ENCODE data around the gene ADGRL3. TPM values are rescaled to one million over a fixed set of nuclear protein-coding genes. Genes with fewer than 3 reads are reported as not detected.

The ADGRL3 gene
- total RNA-seq, 1 donor from 2014 or later, result 31.3 TPM

- FAIRE-seq, result no peak
Observed at GRCh38 chr4:61657016-61657415, 456.9 kb downstream of the ADGRL3 start.

GRCh38 chr4:61661960-61662359, 461.8 kb downstream of the ADGRL3 start:
- Histone ChIP-seq H3K36me3 (ENCODE audit: insufficient read depth, low read length) (no peaks in the 10 kb centered on the region), H3K4me3 (ENCODE audit: insufficient read depth, low read depth, low read length) (no peak overlapping the region), H3K27ac (ENCODE audit: low read depth, low read length) (no peak overlapping the region), H4K20me1 (ENCODE audit: insufficient read depth, low read length) (no peaks in the 10 kb centered on the region), H2AFZ (ENCODE audit: low read depth, low read length) (no peak overlapping the region), H3K27me3 (ENCODE audit: insufficient read depth, low read length) (no peaks in the 10 kb centered on the region), H3K9ac (ENCODE audit: low read length) (no peak overlapping the region), H3K9me3 (ENCODE audit: insufficient read depth, low read depth, low read length) (peaks cover 4% of the 10 kb centered on the region), H3K4me1 (ENCODE audit: insufficient read depth, low read length) (no peaks in the 10 kb centered on the region), H3K4me2 (ENCODE audit: low read length) (no peak overlapping the region), H3K79me2 (ENCODE audit: insufficient read depth, low read length) (no peaks in the 10 kb centered on the region)
- H3K4me3 Mint-ChIP-seq (ENCODE audit: unreplicated experiment), result no peak overlapping the region
- no peak for TF ChIP-seq CTCF (IDR thresholded peaks at IDR 0.05; ENCODE audit: insufficient read depth, low read depth, low read length)
- no peak for TF ChIP-seq EZH2 (IDR thresholded peaks at IDR 0.05; ENCODE audit: insufficient read depth, low read length)
- no peaks in the 10 kb centered on the region for H3K9me3 Mint-ChIP-seq (ENCODE audit: unreplicated experiment)
- no peaks in the 10 kb centered on the region for H3K27me3 Mint-ChIP-seq (ENCODE audit: low read depth, unreplicated experiment)
- no peak overlapping the region for H3K27ac Mint-ChIP-seq (ENCODE audit: unreplicated experiment)
- FAIRE-seq (no peak), DNase-seq (ENCODE audit: low read depth) (no peak)
- H3K36me3 Mint-ChIP-seq (ENCODE audit: low read depth, unreplicated experiment), result no peaks in the 10 kb centered on the region
- H3K4me1 Mint-ChIP-seq (ENCODE audit: low read depth, unreplicated experiment), result no peaks in the 10 kb centered on the region

More at GRCh38 chr4:61657016-61657415, 456.9 kb downstream of the ADGRL3 start:
- Histone ChIP-seq H3K36me3 (ENCODE audit: insufficient read depth, low read length) (no peaks in the 10 kb centered on the region), H3K79me2 (ENCODE audit: insufficient read depth, low read length) (no peaks in the 10 kb centered on the region), H3K27ac (ENCODE audit: low read depth, low read length) (no peak overlapping the region), H4K20me1 (ENCODE audit: insufficient read depth, low read length) (no peaks in the 10 kb centered on the region), H3K9me3 (ENCODE audit: insufficient read depth, low read depth, low read length) (no peaks in the 10 kb centered on the region), H3K4me3 (ENCODE audit: insufficient read depth, low read depth, low read length) (no peak overlapping the region), H3K27me3 (ENCODE audit: insufficient read depth, low read length) (no peaks in the 10 kb centered on the region), H3K9ac (ENCODE audit: low read length) (no peak overlapping the region), H3K4me1 (ENCODE audit: insufficient read depth, low read length) (no peaks in the 10 kb centered on the region), H3K4me2 (ENCODE audit: low read length) (no peak overlapping the region), H2AFZ (ENCODE audit: low read depth, low read length) (no peak overlapping the region)
- Mint-ChIP-seq H3K27me3 (ENCODE audit: low read depth, unreplicated experiment) (no peaks in the 10 kb centered on the region), H3K9me3 (ENCODE audit: unreplicated experiment) (no peaks in the 10 kb centered on the region), H3K4me1 (ENCODE audit: low read depth, unreplicated experiment) (no peaks in the 10 kb centered on the region), H3K36me3 (ENCODE audit: low read depth, unreplicated experiment) (no peaks in the 10 kb centered on the region), H3K27ac (ENCODE audit: unreplicated experiment) (no peak overlapping the region), H3K4me3 (ENCODE audit: unreplicated experiment) (no peak overlapping the region)
- DNase-seq (ENCODE audit: low read depth), result no peak
- TF ChIP-seq CTCF (IDR thresholded peaks at IDR 0.05; ENCODE audit: insufficient read depth, low read depth, low read length) (no peak), EZH2 (IDR thresholded peaks at IDR 0.05; ENCODE audit: insufficient read depth, low read length) (no peak)

DNA sequence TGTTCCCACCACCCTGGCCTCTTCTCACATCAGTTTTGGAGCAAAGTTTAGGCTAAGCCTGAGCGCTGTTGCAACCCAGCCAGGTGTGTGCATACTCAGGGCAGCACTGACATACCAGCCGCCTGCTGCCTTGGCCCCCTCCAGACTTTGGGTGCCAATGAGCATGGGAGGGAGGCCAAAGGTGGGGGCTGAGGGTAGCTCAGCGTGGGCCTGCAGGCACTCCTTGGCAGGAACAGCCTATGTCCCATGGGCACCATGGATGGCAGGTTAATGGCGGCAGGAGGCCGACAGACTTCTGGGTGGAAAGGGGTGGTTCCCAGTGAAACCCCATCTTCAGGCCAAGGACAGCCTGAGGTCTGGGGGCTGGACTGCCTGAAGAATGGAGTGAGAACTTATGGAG, 462.2 kb downstream of the ADGRL3 start:
- no peaks in the 10 kb centered on the region for H3K4me1 ChIP-seq (ENCODE audit: insufficient read depth, low read length)
- no peaks in the 10 kb centered on the region for H3K36me3 ChIP-seq (ENCODE audit: insufficient read depth, low read length)
- Mint-ChIP-seq H3K9me3 (ENCODE audit: unreplicated experiment) (no peaks in the 10 kb centered on the region), H3K27me3 (ENCODE audit: low read depth, unreplicated experiment) (no peaks in the 10 kb centered on the region), H3K4me3 (ENCODE audit: unreplicated experiment) (no peak overlapping the region), H3K36me3 (ENCODE audit: low read depth, unreplicated experiment) (no peaks in the 10 kb centered on the region), H3K4me1 (ENCODE audit: low read depth, unreplicated experiment) (no peaks in the 10 kb centered on the region), H3K27ac (ENCODE audit: unreplicated experiment) (no peak overlapping the region)
- H3K27ac ChIP-seq (ENCODE audit: low read depth, low read length), result no peak overlapping the region
- TF ChIP-seq EZH2 (IDR thresholded peaks at IDR 0.05; ENCODE audit: insufficient read depth, low read length) (no peak), CTCF (IDR thresholded peaks at IDR 0.05; ENCODE audit: insufficient read depth, low read depth, low read length) (no peak)
- H4K20me1 ChIP-seq (ENCODE audit: insufficient read depth, low read length), result no peaks in the 10 kb centered on the region
- no peak overlapping the region for H3K4me2 ChIP-seq (ENCODE audit: low read length)
- H3K79me2 ChIP-seq (ENCODE audit: insufficient read depth, low read length), result no peaks in the 10 kb centered on the region
- no peak for DNase-seq (ENCODE audit: low read depth)
- no peak for FAIRE-seq
- H3K9me3 ChIP-seq (ENCODE audit: insufficient read depth, low read depth, low read length), result peaks cover 4% of the 10 kb centered on the region
- H3K27me3 ChIP-seq (ENCODE audit: insufficient read depth, low read length), result no peaks in the 10 kb centered on the region
- H2AFZ ChIP-seq (ENCODE audit: low read depth, low read length), result no peak overlapping the region
- H3K4me3 ChIP-seq (ENCODE audit: insufficient read depth, low read depth, low read length), result no peak overlapping the region
- H3K9ac ChIP-seq (ENCODE audit: low read length), result no peak overlapping the region
